Natural killer cell (primary cell): ENCODE measurements around the gene DCXR. TPM values are rescaled to one million over a fixed set of nuclear protein-coding genes. Genes with fewer than 3 reads are reported as not detected.

ENCODE experiments used
- ATAC-seq, 3 donors: fragments of 150-1000 bp in 2 of 3; fragments of 200-7000 bp in 1 of 3; cut with Tn5 transposase; 1 replicate in 1 of 3; 2 replicates in 2 of 3; pipeline ENCODE4 v1.10.0; 2021; ENCODE audit warnings: mild to moderate bottlenecking in 2 of 3, moderate library complexity in 2 of 3
- DNase-seq, 2 donors: peaks; one replicate each; pipeline versions ENCODE4 v3.0.0 to v3.0.0-alpha.2; 2013 to 2021; ENCODE audit warnings: mixed read lengths in 1 of 2
- H3K27ac ChIP-seq: one replicate; pipeline ENCODE4 v1.5.1; 2013; ENCODE audit warnings: mild to moderate bottlenecking, low read length
- H3K27me3 ChIP-seq: one replicate; pipeline ENCODE4 v1.6.1; 2013; ENCODE audit warnings: low read length; ENCODE audit not compliant: control insufficient read depth, insufficient read depth
- H3K36me3 ChIP-seq: one replicate; pipeline ENCODE4 v1.6.1; 2013; ENCODE audit warnings: low read length; ENCODE audit not compliant: control insufficient read depth, insufficient read depth
- H3K4me1 ChIP-seq: one replicate; pipeline ENCODE4 v1.6.1; 2013; ENCODE audit warnings: low read length; ENCODE audit not compliant: control insufficient read depth, insufficient read depth
- H3K4me3 ChIP-seq: one replicate; pipeline ENCODE4 v1.5.1; 2013; ENCODE audit warnings: low read length
- H3K9me3 ChIP-seq: one replicate; pipeline ENCODE4 v1.6.1; 2013; ENCODE audit warnings: low read length; ENCODE audit not compliant: control insufficient read depth, insufficient read depth
- H3K27ac Mint-ChIP-seq, 2 donors: one replicate each; pipeline ENCODE4 v1.8.0; 2022; ENCODE audit warnings: mild to moderate bottlenecking in 2 of 2, mixed read lengths in 2 of 2, moderate library complexity in 1 of 2
- H3K27me3 Mint-ChIP-seq, 2 donors: one replicate each; pipeline ENCODE4 v1.8.0; 2022; ENCODE audit warnings: low read depth in 2 of 2, mixed read lengths in 2 of 2
- H3K36me3 Mint-ChIP-seq: one replicate; pipeline ENCODE4 v1.8.0; 2022; ENCODE audit warnings: mixed read lengths
- H3K4me1 Mint-ChIP-seq, 2 donors: one replicate each; pipeline ENCODE4 v1.8.0; 2022; ENCODE audit warnings: mixed read lengths in 2 of 2
- H3K4me3 Mint-ChIP-seq: one replicate; pipeline ENCODE4 v1.8.0; 2022; ENCODE audit warnings: mild to moderate bottlenecking, moderate library complexity, mixed read lengths
- H3K9me3 Mint-ChIP-seq, 2 donors: one replicate each; pipeline ENCODE4 v1.8.0; 2022; ENCODE audit warnings: mixed read lengths in 2 of 2
- CTCF ChIP-seq: fragments of 200-600 bp; IDR thresholded peaks from one replicate; pipeline ENCODE4 v1.8.0; 2022; ENCODE audit warnings: antibody characterized with exemption
- WGBS: methylation state at CpG from one replicate; pipeline ENCODE4 v1.1.7; 2013; ENCODE audit warnings: missing lambda C conversion rate; ENCODE audit not compliant: insufficient coverage; 5-methylcytosine and 5-hydroxymethylcytosine counted together
- intact Hi-C: fragments of 100-400 bp; cut with micrococcal nuclease; formaldehyde crosslinking; loops from one replicate; pipeline ENCODE4 v1.14.2; 2022
- total RNA-seq, 4 donors: library from RNA; stranded (reverse); fragments of 120-200 nt in 1 of 4; gene quantifications; one replicate each; pipeline versions ENCODE4 v1.2.3 to v1.2.4, GENCODE V29; 2013 to 2022

Gene DCXR
- total RNA-seq, 3 donors from 2014 or later (not counting 1 experiment from before 2014, with no cell fraction given) = 93.9 to 171 (median 145) TPM

DNA sequence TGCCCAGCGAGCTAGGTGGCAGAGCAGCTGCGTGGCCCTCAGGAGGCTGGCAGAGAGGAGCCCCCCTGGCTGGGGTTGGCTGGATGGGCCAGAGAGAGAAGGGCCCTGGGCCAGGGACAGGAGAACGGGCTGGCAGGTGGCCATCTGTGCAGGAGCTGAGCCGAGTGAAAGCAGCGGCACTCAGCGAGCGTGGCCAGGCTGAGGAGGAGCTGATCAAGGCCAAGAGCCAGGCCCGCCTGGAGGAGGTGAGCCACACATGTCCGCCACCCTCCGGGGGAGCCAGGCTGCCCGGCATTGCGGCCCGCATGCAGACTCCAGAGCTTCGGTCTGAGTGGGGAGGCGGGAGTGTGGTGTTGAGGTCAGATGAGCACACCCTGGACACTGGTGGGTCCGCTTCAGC is 8.1 kb downstream of the DCXR start:
- Mint-ChIP-seq H3K4me1 (peaks cover 0 to 11% of the 10 kb centered on the region in 2 donors), H3K27ac (no peak overlapping the region), H3K27me3 (peaks cover 0 to 6% of the 10 kb centered on the region in 2 donors), H3K9me3 (no peaks in the 10 kb centered on the region), H3K36me3 (no peaks in the 10 kb centered on the region), H3K4me3 (peak overlapping the region; percentile 65)
- no peak overlapping the region for H3K27ac ChIP-seq
- WGBS = 97% methylated on average over 16 of the region's 16 CpGs
- no peak for DNase-seq
- H3K36me3 ChIP-seq = no peaks in the 10 kb centered on the region
- H3K9me3 ChIP-seq = no peaks in the 10 kb centered on the region
- H3K4me3 ChIP-seq = no peak overlapping the region
- H3K27me3 ChIP-seq = peaks cover 6% of the 10 kb centered on the region
- no peak for ATAC-seq
- no peak for TF ChIP-seq CTCF
- intact Hi-C loops = no loop called here
- H3K4me1 ChIP-seq = peaks cover 26% of the 10 kb centered on the region

DNA sequence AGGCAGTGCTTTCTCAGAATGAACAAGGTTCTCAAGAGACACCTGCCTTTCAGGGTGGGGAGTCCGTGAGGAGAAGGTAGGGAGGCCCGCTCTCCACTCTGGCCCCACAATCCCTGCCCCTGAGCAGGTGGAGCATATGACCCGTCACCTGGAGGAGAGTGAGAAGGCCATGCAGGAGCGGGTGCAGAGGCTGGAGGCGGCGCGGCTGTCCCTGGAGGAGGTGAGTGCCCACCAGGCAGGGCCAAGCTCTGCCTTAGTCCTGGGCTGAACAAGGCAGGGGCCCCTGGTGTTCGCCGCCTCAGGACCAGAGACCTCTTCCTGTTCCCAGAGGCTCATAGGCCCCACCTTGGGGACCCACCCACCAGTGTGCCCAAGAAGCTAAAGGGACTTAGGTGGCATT is 8.5 kb downstream of the DCXR start:
- H3K4me3 Mint-ChIP-seq = peak overlapping the region; percentile 65
- H3K4me3 ChIP-seq = no peak overlapping the region

DNA sequence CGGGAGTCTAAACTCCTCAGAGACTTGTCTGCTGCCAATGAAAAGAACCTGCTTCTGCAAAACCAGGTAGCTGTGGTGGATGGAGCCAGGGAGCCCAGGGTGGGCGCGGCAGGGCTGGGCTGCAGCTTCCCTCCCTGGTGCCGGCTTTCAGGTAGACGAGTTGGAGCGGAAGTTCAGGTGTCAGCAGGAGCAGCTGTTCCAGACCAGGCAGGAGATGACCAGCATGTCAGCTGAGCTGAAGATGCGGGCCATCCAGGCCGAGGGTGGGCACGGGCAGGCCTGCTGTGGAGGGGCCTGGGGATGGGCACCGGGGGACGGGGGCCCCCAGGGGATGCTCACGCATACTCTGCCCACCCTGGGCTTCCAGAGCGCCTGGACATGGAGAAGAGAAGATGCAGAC is 9.3 kb downstream of the DCXR start:
- Mint-ChIP-seq H3K27me3 (peaks cover 0 to 6% of the 10 kb centered on the region in 2 donors), H3K9me3 (no peaks in the 10 kb centered on the region), H3K4me1 (peaks cover 7 to 20% of the 10 kb centered on the region in 2 donors), H3K4me3 (no peak overlapping the region), H3K27ac (no peak overlapping the region), H3K36me3 (no peaks in the 10 kb centered on the region)
- Histone ChIP-seq H3K27me3 (peaks cover 6% of the 10 kb centered on the region), H3K36me3 (no peaks in the 10 kb centered on the region), H3K9me3 (no peaks in the 10 kb centered on the region), H3K4me1 (peaks cover 36% of the 10 kb centered on the region), H3K27ac (no peak overlapping the region), H3K4me3 (no peak overlapping the region)
- intact Hi-C loops = no loop called here
- no peak for ATAC-seq
- WGBS = 97% methylated on average over 13 of the region's 13 CpGs
- DNase-seq = no peak
- TF ChIP-seq CTCF = no peak

More for the DNA sequence above, 8.5 kb downstream of the DCXR start:
- Mint-ChIP-seq H3K27me3 (peaks cover 0 to 6% of the 10 kb centered on the region in 2 donors), H3K4me1 (peaks cover 2 to 15% of the 10 kb centered on the region in 2 donors), H3K27ac (no peak overlapping the region), H3K36me3 (no peaks in the 10 kb centered on the region), H3K9me3 (no peaks in the 10 kb centered on the region)
- H3K36me3 ChIP-seq = no peaks in the 10 kb centered on the region
- peaks cover 6% of the 10 kb centered on the region for H3K27me3 ChIP-seq
- DNase-seq (no peak), ATAC-seq (no peak)
- no peaks in the 10 kb centered on the region for H3K9me3 ChIP-seq
- no peak for TF ChIP-seq CTCF
- H3K27ac ChIP-seq = no peak overlapping the region
- peaks cover 31% of the 10 kb centered on the region for H3K4me1 ChIP-seq
- WGBS = 97% methylated on average over 9 of the region's 9 CpGs
- intact Hi-C loops = no loop called here

DNA sequence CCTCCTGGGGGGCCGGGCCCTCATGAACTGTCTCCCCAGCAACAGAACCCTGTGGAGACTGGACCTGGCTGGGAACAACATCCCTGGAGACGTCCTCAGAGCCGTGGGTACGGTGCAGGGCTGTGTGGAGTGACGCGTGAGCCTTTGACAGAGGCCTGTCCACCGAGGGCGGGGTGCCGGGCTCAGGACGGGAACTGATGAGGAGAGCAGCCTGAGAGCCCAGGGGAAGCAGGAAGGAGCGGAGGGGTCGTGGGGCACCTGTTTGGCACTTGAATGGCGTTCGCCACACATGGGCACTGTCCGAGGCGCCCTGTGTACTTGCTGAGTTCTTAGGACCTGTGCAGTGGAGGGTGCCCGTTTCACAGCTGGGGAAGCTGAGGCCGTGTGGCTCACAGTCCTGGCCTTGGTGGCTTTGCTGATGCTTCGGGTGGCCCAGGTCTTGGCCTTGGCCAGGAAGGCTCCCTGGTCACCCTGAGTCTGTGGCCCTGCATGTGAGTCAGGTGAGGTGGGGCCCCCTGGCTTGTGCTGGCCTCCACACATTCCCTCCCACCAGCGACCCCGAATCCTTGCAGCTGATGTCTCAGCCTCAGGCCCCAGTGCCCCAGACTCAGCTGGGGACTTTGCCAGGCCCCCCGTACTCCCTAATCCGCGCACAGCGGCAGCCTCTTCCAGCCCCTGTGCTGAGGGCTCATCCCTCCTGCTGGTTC is 11.9 kb downstream of the DCXR start:
- Mint-ChIP-seq H3K36me3 (no peaks in the 10 kb centered on the region), H3K4me3 (no peak overlapping the region), H3K4me1 (peaks cover 7 to 37% of the 10 kb centered on the region in 2 donors), H3K27ac (no peak overlapping the region), H3K9me3 (no peaks in the 10 kb centered on the region), H3K27me3 (peaks cover 0 to 6% of the 10 kb centered on the region in 2 donors)
- H3K4me1 ChIP-seq = peaks cover 40% of the 10 kb centered on the region
- intact Hi-C loops = no loop called here
- H3K27ac ChIP-seq = no peak overlapping the region
- TF ChIP-seq CTCF = no peak
- ATAC-seq (no peak), DNase-seq (no peak)
- 97% methylated on average over 25 of the region's 25 CpGs for WGBS
- peaks cover 4% of the 10 kb centered on the region for H3K27me3 ChIP-seq
- H3K36me3 ChIP-seq = no peaks in the 10 kb centered on the region
- H3K9me3 ChIP-seq = no peaks in the 10 kb centered on the region
- no peak overlapping the region for H3K4me3 ChIP-seq
